GM18870 (cell line): ENCODE data around the gene NOD1.

Experiments
- ATAC-seq: cut with Tn5 transposase; IDR thresholded peaks from one replicate; pipeline ENCODE4 v1.9.1; 2021; ENCODE audit warnings: moderate library complexity; ENCODE audit not compliant: unreplicated experiment

NOD1 gene

DNA sequence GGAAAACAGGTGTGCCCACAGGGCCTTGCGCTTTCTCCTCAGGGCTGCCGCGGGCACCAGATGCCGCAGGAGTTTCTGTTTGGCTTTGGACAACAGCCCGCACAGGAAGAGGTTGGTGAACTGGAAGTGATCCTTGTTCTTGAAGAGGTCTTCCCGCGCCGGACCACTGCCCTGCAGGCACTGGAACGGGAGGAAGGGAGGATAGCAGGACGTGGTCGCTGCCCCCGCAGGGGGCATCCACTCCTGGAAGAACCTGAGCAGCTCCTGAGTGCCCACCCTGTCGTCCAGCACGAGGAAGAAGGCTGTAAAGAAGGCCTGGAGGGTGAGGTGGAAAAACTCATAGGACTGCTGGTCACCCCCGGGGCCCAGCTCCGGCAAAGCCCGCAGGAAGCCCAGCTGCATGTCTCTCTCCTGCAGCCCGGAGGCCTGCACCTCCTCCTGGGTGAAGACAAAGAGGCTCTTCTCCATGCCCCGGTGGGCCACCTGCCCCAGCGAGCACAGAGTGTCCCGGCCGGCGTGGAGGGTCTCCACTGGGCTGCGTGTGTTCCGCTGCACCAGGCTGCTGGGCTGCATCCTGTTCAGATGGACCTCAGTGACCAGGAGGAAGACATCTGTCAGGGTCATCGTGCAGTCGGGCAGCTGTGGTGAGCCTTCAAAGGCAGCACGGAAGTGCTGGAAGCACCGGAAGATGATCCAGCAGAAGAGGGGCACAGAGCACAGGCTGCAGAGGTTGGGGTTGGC is 26.9 kb downstream of the NOD1 start:
- ATAC-seq: no peak

DNA sequence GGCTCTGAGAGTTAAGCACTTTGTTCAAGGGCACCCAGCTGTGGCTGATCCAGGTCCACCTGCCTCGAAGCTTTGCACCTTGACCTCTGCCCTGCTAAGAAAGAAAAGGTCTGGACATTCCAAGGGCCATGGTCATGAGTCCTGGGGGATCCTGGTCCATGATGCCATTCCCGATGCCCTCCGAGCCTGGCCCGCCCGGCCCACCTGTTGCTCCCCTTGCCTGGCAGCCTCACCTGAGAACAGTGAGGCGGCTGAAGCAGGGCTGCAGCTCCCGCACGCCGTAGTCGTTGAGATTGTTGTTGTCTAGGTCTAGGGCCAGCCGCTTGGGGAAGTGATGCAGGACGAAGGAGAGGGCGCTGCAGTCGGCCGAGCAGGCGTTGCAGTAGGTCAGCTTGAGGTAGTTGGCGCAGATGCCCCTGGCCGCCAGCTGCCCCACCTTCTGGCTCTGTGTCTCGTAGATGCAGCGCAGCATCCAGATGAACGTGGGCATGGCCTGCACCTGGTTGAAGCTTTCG is 27.5 kb downstream of the NOD1 start:
- no peak for ATAC-seq

DNA sequence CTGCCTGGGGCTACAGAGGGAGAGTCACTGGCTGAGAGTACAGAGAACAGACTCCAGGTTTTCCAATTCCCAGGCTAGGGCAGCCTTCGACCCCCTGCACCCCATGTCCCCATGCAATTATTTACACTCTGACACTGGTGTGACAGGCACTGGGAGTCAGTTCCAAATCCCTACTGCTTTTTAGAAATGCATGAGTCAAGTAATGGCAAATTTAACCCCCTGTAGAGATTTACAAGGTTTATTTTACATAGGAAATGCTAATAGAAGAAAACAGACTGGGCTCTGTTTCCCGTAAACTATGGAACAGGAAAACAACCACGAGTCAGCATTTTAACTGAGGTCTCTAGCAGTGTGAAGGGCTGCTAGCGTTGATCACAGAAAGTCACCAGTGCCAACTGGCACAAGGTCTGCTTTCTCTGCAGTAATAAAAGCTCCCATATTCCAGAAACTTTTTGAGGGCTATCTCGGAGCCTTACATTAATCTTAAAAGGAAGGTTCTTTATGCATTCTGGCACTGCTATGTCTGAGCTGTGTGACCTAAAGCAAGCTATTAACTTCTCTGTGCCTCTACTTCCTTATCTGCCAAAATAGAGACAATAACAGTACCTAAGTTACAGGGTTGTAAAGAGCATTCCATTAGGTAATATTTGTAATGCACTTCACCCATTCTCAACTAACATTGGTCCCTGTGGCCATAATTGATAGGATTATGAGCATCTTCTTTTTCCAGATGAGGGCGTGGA is 28.2 kb downstream of the NOD1 start:
- no peak for ATAC-seq

DNA sequence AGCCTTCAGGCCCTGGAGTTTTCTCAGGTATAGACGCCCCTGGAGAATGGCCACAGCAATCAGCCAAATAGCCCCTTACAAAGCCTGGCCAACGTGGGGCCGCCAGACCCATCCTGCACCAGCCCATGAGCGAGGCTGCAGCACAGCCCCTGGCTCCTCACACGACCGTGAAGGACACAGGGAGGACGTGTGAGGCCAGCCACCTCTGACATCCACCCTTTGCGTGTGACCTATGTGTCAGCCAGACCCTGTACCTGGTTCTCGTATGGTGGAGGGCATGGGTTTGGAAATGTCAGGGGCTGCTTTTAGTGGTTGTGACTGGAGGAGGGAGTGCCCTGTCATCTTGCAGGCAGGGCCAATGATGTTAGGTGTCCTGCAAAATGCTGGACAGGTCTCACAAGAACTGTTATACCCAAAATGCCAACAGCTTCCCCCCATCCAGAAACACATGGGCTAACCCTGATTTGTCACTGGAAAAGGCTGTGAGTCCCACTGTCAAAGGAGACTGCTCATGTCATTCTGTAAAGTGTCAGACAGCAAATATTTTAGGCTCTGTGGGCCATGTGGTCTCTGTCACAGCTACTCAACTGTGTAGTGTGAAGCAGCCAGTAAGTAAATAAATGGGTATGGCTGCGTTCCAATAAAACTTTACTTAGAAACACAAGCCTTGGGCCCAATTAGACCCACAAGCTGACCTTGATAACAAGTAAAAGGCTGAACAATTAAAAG is 30.0 kb downstream of the NOD1 start:
- no peak for ATAC-seq

DNA sequence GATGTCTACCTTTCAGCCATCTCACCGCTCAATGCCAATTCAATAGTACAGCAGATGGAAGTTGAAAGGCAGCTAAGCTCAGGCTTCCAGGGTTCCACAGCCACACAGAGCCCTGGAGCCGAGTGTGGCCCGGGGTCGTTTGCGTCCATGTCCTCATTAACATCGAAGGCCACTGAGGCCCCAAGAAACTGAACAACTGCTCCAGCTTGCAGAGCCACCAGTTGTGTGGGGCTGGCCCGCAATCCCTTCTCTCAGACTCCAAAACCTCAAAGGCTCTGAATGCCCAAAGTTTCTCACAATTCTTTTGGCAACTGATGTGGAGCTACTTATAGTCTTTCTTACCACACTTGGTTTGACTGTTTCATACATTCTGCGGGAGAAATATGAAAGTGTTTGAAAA is 31.1 kb downstream of the NOD1 start:
- ATAC-seq: no peak

DNA sequence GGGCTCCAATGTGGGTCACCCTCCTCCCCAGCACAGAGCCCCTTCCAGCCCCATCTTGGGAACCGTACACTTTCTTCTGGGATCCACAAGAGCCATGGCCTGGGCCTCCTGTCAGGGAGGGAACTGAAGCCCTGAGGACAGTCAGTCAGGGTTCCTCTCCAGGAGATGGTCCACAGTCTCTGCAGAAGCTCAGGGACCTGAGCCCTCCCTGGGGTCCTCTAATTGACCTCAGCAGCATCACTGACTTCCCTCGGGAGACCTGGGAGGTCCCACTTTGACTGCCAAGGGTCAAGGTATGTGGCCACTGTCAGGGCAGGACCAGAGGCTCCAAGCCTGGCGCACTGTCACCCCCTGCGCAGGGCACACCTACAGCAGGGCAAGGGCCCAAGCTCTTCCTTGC is 32.3 kb downstream of the NOD1 start:
- ATAC-seq: no peak

DNA sequence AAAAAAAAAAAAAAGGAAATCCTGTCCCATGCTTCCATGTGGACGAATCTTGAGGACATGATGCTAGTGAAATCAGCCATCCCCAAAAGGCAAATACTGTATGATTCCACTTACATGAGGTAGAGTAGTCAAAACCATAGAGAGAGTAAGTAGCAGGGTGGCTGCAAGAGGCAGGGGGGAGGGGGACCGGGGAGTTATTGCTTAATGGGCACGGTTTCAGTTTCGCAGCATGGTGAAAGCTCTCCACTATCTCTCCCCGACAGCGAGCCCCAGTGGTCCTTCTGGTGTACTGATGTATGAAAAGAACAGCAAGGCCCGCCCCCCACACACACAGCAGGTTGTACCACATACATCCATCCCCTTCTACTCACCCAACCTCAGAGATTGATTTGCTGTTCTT is 32.8 kb downstream of the NOD1 start:
- peak; percentile 96 for ATAC-seq

DNA sequence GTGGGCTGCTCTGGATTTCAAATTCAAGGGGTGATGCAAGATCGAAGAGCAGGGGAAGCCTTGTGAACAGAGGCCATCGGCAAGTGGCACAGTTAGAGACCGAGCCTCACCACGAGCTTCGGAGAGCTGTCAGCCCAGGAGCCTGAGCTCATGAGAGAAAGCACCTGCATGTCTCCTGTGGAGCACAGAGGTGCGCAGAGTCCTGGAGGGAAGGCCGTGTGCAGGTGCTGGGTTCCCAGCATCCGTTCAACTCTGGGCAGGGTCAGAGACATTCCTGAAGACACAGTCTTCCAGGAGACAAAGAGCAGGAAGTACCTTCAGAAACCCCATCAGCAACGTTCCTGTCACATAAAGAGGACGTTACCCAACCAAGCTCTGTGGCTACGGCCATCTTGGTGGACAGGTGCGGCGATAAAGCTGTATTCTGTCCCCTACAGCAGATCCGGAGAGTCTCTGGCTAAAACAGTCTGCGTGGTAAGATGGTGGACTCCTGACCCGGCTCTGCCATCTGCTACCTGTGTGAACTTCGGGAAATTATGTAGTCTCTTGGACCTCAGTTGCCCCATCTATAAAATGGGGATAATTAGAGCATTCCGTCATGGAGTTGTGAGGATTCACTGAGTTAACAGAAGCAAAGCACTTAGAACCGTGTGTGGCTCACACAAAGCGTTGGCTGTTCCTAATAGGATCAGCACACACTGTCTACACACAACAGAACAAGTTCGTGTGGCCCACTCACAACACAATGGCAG is 40.6 kb downstream of the NOD1 start:
- no peak for ATAC-seq

DNA sequence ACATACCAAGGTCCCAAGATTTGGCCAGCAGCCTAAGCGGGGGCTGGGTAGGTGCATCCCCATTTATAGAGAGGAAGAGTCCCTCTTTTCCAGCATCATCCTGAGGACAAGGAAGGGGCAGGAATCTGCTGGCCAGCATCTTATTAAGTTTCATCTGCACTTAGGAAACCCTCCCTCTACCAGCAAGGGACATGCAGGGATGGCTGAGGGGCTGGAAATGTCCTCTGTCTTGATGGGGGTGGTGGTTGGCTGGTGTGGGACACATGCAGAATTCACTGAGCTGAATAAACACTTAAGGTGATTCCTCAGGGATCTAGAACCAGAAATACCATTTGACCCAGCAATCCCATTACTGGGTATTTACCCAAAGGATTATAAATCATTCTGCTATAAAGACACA is 42.1 kb downstream of the NOD1 start:
- ATAC-seq: no peak

DNA sequence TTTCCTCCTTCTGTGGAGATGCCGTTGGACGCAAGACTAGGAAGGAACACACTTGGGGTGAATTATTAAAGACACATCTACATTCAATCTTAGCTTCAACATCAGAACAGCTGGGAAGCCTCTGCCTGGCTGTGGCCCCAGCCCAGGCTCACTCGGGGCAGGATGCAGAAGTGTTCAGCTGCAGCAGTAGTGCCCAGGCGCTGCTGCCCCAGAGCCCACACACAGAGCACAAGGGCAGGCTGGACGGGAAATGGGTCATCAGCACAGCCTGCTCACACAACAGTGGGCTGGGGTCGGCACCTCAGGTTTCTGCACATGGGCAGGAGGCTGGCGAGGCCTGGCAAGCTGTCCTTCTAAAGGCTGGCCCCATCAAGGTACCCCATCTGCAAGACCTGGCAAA is 42.5 kb downstream of the NOD1 start:
- ATAC-seq: no peak

DNA sequence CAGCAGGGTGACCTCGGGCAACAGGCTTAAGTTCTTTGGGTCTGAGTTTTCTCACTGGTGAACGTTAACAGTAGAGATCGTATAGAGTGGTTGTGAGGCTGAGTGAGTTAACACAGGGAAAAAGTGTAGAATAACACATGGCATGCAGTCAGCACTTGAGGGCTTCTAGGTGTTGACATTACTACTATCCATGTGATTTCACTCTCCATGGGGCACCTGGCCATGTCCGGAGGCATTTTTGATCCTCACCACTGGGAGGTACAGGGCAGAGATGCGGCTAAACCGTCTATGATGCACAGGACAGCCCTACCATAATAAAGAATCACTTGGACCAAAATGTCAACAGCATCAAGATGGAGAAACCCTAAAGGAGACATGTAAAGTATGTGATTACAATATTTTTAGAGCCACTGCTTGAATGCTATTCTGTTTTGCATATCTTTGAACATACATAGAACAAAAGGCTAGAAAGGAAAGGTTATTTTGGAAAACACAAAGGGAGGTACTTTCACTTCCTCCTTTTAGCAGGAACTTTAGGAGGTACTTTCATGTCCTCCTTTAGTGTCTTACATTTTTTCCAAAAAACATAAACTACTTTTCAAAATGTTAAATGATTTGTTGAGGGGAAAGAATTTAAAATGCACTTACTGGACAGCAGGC is 44.3 kb downstream of the NOD1 start:
- no peak for ATAC-seq

DNA sequence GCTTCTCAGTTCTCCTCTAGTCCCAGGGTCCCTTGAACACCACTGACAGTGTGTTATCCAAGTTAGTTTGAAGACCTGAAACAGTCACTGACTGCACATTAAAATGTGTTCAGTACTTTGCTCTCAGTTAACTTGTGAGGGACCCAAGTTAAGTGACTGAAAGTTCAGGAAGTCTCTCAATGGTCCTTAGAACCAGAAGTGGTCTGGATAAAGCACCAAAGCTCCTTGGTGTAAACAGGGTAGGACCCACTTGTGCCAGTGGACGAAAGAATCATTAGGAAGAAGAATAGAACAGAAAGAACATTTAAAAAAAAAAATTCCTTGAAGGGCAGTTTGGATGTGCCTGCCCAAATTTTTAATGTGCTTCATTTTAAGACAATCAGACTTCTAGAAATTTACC is 45.1 kb downstream of the NOD1 start:
- ATAC-seq: no peak

DNA sequence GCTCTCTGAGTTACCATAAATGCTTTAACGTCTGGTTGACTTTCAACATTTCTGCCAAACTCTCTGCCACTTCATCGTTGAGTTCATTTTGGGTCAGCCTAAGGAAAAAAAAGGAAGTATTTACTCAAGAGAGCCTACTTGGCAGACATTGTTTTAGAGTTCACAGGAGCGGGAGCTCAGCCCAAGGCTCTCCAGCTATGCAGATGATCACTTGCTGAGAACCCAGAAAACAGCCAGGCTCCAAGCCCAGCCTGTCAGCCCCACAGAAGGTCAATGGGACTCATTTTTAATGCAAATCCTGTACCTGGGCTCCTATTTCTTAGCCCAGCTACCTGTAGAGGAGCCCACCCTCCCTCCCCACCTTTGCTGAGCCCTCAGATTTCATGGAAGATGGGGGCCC is 45.5 kb downstream of the NOD1 start:
- ATAC-seq: no peak

DNA sequence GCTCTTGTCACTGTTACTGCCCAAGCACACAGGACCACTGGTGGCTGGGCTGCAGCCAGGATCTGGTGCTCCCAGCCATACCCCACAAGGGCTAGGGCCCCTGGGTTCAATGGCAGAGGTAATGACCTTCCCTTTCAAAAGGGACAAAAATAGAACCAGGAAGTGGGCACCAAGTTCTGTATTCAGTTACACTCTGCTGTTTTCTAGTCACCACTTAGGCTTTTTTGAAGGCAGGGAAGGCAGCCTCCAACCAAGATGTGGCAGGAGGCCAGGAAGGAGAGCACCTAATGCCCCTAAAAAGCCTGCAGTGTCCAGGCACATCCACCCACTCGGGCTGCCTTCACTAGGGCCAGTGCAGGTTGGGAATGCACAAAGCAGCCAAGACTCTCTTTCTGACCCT is 47.8 kb downstream of the NOD1 start:
- ATAC-seq: no peak

DNA sequence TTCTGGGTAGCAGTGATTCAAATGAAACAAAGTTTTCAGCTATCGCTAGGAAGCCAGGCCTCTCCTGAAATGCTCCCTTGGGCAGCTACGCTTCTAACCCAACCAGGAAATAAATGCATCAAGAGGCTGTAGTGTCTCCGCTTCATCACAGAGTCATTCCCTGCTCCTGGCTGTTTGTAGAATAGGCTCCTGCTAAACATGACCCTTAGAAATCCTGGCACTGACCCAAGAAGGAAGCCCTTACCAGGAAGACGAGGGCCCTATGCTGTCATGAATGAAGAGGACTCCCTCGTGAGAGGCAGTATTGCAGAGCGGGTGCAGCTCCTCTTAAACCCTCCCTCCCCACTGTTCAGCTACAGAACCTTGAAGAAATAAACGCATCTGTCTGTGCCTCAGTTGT is 48.3 kb downstream of the NOD1 start:
- no peak for ATAC-seq

DNA sequence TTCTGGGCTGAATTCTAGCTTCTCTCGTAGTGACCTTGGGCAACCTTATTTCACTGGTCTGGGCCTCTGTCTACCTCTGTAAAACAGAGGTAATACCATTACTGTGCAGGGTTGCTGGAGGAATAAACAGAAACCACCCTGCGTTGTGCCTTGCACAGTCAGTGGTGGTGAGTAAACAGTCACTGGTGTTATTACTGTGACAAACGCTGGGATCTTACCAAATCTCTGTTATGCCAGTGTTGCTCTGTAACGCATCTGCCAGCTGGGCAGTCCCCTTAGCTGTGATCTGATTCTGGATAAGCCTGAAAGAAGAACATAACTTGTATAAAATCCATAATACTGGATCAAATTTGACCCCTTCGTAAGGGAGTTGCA is 49.4 kb downstream of the NOD1 start:
- no peak for ATAC-seq

DNA sequence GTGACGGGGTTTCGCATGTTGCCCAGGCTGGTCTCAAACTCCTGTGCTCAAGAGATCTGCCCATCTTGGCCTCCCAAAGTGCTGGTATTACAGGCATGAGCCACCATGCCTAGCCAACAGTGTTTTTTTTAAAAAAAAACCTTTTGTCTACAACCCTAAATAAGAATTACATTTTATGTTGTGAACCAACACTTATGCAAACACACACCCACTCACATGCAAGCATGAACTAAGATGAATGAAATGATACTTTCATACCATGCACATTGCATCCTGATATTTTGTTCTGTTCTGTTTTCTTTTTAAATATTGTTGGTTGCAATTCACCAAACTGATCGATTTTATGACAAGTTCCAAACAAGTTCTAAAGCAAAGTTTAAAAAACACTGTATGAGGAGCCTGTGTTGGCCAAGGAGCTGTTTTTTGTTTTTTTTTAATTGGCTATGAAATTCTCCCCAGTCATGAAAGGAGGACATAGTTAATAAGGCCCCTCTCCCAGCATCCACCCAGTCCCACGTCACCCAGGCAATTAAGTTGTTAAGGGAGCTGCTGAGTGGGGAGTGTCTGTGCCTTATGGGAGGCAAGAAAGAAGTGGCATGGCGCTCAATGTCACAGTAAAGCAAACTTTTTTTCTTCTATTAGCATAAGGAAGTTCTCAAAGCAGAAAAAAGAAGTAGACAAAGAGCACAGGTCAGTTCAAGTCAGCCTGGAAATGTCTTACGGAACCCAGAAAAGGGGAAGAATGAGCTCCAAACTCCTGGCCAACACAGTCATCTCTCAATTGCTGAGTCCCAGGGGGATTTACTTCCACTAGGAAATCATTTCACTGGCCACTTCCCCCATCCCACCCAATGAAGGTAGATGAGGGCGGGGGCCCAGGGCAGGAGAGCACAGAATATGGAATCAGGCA is 50.1 kb downstream of the NOD1 start:
- ATAC-seq: no peak

DNA sequence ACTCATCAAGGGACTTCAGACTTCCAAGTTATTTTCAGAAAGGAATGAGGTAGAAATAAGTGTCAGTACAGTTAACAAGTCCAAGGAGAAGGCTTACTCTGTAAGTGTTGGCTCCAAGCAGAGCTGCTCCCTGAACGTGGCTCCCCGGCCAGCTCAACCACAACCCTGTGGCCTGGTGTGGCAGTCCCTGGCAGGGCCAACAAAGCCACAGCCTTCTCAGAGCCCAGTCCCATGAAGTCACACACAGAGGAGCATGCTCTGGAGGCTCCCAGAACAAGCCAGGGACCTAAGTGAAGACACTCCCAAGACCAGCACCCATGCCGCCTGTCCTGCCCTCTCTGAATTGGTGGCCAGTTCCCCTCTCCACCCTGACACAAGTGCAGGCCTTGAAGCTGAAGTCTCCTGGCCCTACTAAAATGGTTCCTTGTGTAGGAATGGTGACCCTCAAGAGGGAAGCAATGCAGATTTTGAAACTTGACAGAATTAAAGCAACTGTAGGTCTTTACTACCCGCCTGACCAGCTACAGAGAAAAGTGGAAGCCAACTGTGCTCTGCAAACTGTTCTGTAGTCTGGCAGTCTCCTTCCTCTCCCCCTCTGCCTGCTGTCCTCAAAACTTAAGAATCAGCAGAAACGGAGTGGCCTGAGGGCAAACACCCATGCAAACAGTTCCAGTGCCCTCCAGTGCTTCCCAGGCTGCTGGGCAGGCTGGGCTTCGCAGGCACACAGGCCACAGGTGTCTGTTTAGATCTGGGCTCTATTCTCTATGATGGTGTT is 51.1 kb downstream of the NOD1 start:
- no peak for ATAC-seq

DNA sequence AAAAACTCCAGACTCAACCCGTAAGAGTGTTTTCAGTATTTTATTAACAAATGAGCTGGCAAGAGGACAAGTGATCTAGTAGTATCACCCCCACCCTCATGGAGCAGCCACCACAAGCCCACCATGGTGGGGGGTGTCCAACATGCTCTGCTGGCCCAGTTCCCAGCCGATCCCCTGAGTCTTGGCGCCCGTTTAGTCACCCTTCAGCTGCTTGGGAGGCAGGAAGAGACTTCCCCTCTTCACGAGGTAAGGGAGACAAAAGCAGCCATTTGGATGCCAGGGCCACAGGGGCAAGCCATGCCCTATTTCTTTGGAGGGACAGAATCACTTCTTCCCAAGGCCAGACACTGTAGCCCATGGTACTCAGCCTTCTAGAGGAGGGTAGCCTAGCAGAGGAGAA is 54.1 kb downstream of the NOD1 start:
- ATAC-seq: no peak
